RKO (cell line): ENCODE results near the gene ATP6AP1.
A peak's percentile ranks its signal among the peaks of the same experiment; 100 is the strongest.

Experiments
- DNase-seq: peaks from one replicate; pipeline ENCODE4 v3.0.0-alpha.2; 2016; ENCODE audit warnings: low spot score

Gene ATP6AP1

GRCh38 chrX:154471839-154472684, 43.6 kb downstream of the ATP6AP1 start:
- DNase-seq: no peak

GRCh38 chrX:154472685-154473632, 44.5 kb downstream of the ATP6AP1 start:
- no peak for DNase-seq

DNA sequence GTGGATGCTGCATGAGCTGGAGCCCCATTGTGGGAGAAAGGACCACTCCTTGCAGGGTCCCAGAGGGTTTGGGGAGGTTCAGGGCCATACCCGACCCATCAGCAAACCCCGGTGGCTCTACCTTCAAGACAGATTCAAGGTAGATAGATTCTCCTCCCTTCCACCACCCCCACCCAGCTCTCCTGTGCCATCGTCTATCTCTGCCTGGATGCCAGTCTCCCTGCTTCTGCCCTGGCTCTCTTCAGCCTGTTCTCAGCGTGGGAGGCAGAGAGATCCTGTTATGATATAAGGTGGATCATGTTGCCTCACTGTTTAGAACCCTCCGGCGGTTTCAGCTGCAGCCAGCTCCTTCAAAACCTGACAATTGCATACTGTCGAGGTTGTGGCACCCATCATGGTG, 45.2 kb downstream of the ATP6AP1 start:
- DNase-seq: no peak

DNA sequence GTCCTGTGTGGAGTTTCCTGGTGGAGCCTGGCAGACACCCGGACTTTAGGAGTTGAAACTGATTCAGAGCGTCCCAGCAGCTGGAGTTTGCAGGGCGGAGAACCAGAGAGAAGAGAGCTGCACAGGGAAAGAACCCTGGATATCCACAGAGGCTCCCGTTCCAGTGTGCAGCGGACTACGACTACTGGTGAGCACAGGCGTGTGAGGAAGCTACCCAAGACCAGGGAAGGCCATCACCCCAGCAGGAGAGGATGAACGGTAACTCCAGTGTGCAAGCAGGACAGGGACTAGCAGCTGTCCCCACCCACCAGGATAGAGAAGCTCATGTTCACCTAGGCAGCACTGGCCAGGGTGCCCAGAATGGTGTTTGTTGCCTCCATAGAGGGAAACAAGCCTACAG, 48.3 kb downstream of the ATP6AP1 start:
- no peak for DNase-seq

DNA sequence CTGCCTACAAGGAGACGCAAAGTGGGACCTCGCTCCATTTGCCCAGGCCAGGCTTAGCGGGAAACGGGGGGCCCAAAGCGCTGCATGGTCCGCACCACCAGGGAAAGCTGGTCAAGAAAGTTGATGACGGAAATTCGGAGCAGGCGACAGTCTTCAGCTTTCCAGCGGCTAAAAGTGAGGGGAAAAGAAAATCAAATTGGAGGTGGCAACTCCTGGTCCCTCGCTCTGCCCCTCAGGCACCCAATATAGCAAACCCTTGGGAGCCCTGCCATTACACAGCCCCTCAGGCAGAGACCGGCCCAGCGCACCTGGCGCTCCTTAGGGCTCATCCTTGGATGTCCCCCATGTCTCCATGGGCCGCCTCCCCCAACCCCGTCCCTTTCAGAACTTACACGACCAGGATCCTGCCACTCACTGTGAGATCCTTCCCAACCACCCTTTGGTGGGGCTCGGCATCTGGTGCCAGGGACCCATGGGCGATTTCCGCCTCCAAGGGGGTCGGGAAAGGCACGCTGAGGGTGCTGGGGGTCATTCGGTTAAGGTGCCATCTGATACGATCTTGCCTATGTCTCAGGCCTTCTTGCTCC, 49.5 kb downstream of the ATP6AP1 start:
- DNase-seq: no peak

GRCh38 chrX:154478728-154479622, 50.5 kb downstream of the ATP6AP1 start, which contains the start of gene LAGE3:
Gene LAGE3 (minus strand): TSS chrX:154479281. CDS start chrX:154478915, 366 bp downstream.
- DNase-seq: peak; percentile 85

DNA sequence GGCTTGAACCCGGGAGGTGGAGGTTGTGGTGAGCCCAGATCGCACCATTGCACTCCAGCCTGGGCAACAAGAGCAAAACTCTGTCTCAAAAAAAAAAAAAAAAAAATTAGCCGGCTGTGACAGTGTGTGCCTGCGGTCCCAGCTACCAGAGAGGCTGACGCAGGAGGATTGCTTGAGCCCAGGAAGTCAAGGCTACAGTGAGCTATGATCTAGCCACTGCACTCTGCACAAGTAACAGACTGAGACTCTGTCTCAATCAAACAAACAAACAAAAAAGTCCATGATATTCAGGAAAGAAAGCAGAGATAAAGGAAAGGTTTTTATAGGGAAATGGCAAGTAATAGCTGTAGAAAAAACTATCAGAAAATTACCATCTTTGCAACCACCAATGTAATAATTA, 52.7 kb downstream of the ATP6AP1 start:
- no peak for DNase-seq

DNA sequence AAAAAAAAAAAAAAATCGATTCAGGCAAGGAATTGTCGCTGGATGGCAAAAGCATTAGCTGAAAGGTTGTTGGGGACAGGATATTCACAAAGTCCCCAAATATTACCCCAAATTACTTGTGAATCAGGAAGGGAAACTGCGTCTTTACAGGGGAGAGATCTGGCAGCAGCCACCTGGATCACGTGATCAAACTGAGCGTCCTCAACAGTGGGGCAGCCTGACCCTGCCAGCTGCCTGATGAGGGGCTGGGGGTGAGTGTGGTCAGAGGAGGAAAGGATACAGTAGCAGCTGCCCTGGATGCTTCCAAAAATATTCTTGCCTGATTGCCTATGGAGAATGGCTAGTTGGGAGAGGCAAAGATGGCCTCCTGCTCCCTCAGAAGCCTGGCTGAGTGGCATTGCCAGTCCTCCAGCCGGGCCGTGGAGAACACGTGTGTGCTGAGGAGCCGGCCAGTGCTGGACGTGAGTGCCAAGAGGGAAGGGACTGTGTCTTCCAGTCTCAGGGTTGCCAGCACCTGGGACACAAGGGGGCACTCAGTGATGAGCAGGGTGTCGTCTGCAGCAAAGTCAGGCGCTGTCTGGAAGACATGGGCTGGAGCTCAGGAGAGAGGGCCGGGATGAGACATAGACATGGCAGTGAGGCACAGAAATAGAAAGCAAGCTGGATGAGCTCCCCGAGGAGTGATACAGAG, 53.6 kb downstream of the ATP6AP1 start:
- DNase-seq: no peak

DNA sequence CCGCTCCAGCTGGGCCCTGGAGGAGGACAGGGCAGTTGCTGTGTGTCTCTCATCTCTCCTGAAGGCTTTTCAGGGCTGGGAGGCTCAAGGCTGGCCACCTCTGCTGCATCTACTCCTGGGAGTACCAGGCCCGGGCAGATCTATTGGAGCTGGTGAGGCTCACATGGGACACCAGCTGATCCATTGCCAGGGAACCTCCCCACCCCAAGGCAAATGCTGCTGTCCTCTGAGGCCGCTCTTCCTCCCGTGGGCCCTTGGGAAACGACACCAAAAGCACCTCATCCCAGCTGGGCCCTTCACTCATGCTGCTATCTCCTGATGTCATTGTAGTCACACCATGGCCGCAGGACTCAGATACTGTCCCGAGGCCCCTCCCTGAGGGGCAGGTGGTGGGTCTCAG, 54.3 kb downstream of the ATP6AP1 start:
- DNase-seq: no peak

GRCh38 chrX:154483325-154483724, 54.8 kb downstream of the ATP6AP1 start:
- DNase-seq: no peak

DNA sequence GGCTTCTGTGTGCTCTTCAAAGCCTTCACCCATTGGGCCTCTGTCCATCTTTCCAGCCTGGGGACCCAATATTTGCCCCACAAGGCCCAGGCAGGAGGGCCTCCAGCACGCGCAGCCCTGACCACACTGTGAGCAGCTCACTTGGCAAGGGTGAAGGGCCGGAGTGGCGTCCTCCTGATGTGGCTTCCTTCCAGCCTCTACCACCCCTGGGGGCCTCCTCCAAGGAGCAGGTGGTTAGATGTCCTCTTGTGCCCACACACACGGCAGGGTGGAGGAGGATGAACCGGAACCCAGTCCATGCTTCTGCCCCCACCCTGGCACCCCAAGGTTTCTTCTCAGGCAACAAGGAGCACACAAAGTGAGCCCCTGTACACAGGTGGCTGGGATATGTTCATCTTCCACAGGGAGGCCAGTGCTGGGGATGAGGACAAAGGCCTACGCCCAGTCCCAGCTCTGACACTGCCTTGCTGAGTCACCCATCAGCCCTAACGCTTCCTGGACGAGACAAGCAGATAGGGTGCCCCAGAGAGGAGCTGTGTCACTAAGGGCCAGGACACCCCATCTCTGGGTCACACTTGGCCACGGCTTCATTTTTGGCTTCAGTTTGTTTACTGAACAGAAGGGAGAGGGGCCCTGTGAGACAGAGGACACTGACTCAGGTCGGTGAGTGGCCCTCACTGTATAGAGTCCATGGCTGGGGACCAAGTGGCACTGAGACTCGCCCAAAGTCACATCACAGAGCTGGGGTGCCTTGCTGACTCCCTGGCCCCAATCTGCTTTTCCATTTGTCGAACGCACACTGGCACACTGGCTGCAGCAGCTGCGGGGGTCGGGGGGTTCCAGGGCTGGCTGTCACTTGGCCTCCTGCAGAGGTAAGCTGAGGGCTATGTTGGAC, 56.0 kb downstream of the ATP6AP1 start:
- peak; percentile 33 for DNase-seq

- DNase-seq: no peak
Observed at GRCh38 chrX:154485150-154486051, 56.9 kb downstream of the ATP6AP1 start.

- no peak for DNase-seq
Observed at GRCh38 chrX:154486052-154486395, 57.5 kb downstream of the ATP6AP1 start.
